Measurements from ENCODE around the gene MTF2. TPM values are rescaled to one million over a fixed set of nuclear protein-coding genes. Genes with fewer than 3 reads are reported as not detected.

MTF2 gene
- total RNA-seq, 4 donors from 2014 or later, result 7.8 to 20.7 (median 10.3) TPM

DNA sequence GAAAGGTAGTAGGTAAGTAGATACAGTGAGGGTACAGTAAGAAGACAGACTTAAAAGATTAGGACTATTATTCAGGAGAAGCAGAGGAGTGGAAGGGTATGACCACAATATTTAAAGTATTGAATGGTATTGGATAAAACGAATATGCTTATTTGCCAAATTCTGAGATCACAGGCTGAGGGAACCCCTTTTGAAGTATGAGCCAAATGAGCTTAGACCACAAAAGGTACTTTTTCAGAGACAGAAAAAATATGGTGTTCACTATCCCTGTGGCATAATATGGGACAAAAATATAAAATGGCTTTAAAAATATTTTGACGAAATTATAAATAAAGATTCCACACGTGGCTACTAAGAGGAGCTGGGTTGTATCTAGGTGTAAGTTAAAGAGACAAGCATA lies 880 bp upstream of the MTF2 start:
- 19 to 20% methylated on average over 1 to 3 of the region's 3 CpGs for WGBS, 2 donors (ENCODE audit: low coverage in 1 of 2)
- Histone ChIP-seq H3K27ac (peak overlapping the region in 3 of 4 donors; percentile 81 to 86 (median 85)), H3K4me1 (peaks cover 0 to 41% (median 7%) of the 10 kb centered on the region in 3 donors), H3K27me3 (no peaks in the 10 kb centered on the region), H3K9me3 (no peaks in the 10 kb centered on the region), H3K36me3 (no peaks in the 10 kb centered on the region), H3K4me3 (peak overlapping the region; percentile 75 to 91)
- no peak for ATAC-seq
- no peak for TF ChIP-seq POLR2AphosphoS5 (IDR thresholded peaks at IDR 0.05)
- TF ChIP-seq EP300 (IDR thresholded peaks at IDR 0.05), result no peak
- TF ChIP-seq POLR2A (IDR thresholded peaks at IDR 0.05), result no peak
- TF ChIP-seq, protein P1, sequence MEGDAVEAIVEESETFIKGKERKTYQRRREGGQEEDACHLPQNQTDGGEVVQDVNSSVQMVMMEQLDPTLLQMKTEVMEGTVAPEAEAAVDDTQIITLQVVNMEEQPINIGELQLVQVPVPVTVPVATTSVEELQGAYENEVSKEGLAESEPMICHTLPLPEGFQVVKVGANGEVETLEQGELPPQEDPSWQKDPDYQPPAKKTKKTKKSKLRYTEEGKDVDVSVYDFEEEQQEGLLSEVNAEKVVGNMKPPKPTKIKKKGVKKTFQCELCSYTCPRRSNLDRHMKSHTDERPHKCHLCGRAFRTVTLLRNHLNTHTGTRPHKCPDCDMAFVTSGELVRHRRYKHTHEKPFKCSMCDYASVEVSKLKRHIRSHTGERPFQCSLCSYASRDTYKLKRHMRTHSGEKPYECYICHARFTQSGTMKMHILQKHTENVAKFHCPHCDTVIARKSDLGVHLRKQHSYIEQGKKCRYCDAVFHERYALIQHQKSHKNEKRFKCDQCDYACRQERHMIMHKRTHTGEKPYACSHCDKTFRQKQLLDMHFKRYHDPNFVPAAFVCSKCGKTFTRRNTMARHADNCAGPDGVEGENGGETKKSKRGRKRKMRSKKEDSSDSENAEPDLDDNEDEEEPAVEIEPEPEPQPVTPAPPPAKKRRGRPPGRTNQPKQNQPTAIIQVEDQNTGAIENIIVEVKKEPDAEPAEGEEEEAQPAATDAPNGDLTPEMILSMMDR (IDR thresholded peaks at IDR 0.05), result no peak

DNA sequence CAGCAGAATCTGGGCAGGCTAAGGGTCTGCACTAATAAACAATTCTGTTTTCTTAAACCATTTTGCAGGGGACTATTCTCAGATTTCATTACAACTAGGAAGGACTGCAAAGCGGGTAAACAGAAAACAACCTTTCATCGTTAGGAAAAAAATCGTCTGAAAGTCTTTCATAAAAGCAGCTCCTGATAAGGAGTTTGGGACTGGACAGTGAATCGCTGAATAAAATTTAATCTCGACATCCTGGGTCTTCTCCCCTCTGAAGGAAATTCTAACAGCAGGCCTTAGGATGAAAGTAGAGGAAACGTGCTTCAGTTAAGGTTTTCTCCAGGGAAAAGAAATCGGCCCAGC lies 471 bp upstream of the MTF2 start:
- peak overlapping the region; percentile 75 to 91 for H3K4me3 ChIP-seq
- no peaks in the 10 kb centered on the region for H3K27me3 ChIP-seq
- peaks cover 0 to 41% (median 7%) of the 10 kb centered on the region in 3 donors for H3K4me1 ChIP-seq
- no peaks in the 10 kb centered on the region for H3K9me3 ChIP-seq
- 0 to 4% methylated on average over 5 to 6 of the region's 7 CpGs for WGBS, 2 donors (ENCODE audit: low coverage in 1 of 2)
- ATAC-seq, result no peak
- H3K36me3 ChIP-seq, result no peaks in the 10 kb centered on the region
- peak overlapping the region; percentile 37 to 86 (median 83) for H3K27ac ChIP-seq
- TF ChIP-seq EP300 (IDR thresholded peaks at IDR 0.05) (no peak), POLR2AphosphoS5 (IDR thresholded peaks at IDR 0.05) (no peak), POLR2A (IDR thresholded peaks at IDR 0.05) (no peak)
- TF ChIP-seq, protein P1 (IDR thresholded peaks at IDR 0.05), result no peak

DNA sequence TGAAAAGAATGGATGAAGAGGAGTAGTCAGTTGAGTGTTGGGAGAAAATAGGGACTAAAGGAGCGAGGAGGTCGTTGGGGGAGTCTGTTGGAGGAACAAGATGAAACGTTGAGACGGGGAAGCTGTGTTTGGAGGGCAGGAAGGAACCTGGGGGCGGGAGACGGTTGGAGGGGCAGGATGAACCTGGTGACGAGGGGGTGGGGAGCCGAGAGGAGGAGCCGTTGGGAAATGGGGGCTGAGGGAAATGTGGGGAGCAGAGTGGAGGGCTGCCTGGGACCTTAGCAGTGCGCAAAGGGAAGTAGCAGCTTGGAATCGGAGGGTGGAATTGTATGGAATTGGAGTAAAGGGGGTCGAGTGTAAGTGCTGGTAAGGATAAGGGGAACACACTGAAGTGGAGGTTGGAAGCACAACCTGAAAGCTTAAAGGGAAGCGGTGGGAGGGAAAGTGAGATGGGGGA lies 630 bp downstream of the MTF2 start:
- TF ChIP-seq, protein P1 (IDR thresholded peaks at IDR 0.05), result no peak
- TF ChIP-seq POLR2AphosphoS5 (IDR thresholded peaks at IDR 0.05) (no peak), POLR2A (IDR thresholded peaks at IDR 0.05) (no peak), EP300 (IDR thresholded peaks at IDR 0.05) (no peak)
- H3K27me3 ChIP-seq, result no peaks in the 10 kb centered on the region
- peak overlapping the region; percentile 41 to 86 (median 83) for H3K27ac ChIP-seq
- H3K36me3 ChIP-seq, result peaks cover 0 to 1% of the 10 kb centered on the region in 2 donors
- WGBS, 2 donors (ENCODE audit: low coverage in 1 of 2), result 0 to 1% methylated on average over 7 to 13 of the region's 13 CpGs
- H3K9me3 ChIP-seq, result no peaks in the 10 kb centered on the region
- H3K4me1 ChIP-seq, result peaks cover 0 to 41% (median 7%) of the 10 kb centered on the region in 3 donors
- ATAC-seq, result no peak
- peak overlapping the region; percentile 75 to 91 for H3K4me3 ChIP-seq

DNA sequence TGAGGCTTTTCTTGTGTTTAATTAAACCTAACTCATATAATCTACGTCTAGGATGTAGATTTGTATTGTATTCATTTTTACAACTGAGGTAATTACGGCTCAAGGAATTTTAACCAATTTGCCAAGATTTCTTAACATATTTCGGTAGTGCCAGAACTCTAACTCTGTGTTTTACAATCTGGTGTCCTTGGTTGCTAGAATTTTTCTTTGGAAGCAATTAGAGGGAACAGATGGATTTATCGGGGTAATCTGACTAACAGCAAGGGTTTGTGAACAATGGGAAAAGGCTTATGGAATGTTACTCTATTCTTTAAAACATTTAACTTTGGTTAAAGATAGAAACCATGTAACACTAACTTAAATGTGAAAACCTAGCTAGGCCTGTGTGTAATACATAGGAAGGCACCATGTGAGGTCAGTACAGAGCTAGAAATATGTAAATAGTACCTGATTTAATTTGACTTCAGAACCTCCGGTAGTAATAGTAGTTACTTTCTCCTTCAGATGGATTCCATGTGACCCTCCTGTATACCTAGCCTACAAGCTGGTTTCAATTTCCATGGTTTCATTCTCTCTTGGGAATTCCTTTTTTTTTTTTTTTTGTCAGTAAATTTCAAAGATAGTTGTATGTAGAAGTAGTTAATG lies 1.2 kb downstream of the MTF2 start:
- TF ChIP-seq, protein P1 (IDR thresholded peaks at IDR 0.05), result peak in 3 of 4 experiments; percentile 19 to 41 (median 31)
- TF ChIP-seq POLR2AphosphoS5 (IDR thresholded peaks at IDR 0.05) (no peak), POLR2A (IDR thresholded peaks at IDR 0.05) (no peak), EP300 (IDR thresholded peaks at IDR 0.05) (no peak)
- Histone ChIP-seq H3K4me3 (peak overlapping the region; percentile 75 to 91), H3K36me3 (peaks cover 0 to 6% of the 10 kb centered on the region in 2 donors), H3K9me3 (no peaks in the 10 kb centered on the region), H3K27me3 (no peaks in the 10 kb centered on the region), H3K27ac (peak overlapping the region; percentile 41 to 86 (median 83)), H3K4me1 (peaks cover 0 to 41% (median 7%) of the 10 kb centered on the region in 3 donors)
- 0 to 2% methylated on average over 5 of the region's 5 CpGs for WGBS, 2 donors (ENCODE audit: low coverage in 1 of 2)
- ATAC-seq, result no peak

DNA sequence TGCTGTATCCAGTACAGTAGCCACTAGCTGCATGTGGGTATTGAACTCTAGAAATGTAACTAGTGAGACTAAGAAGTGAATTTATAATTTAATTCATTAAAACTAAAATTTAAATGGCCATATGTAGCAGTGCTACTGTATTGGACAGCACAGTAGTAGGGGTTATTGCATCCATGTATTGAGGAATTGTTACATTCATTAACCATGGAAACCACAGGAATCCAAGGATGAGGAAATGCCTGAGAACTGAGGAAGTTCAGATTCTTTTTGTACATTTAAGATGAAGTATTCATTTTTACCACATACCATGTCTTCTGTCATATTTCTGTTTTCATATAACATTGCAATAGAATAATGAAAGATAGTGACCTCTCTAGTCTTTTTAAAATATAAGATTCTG lies 2.6 kb downstream of the MTF2 start:
- no peaks in the 10 kb centered on the region for H3K9me3 ChIP-seq
- TF ChIP-seq POLR2A (IDR thresholded peaks at IDR 0.05) (no peak), POLR2AphosphoS5 (IDR thresholded peaks at IDR 0.05) (no peak), EP300 (IDR thresholded peaks at IDR 0.05) (no peak)

More for the DNA sequence above, 2.6 kb downstream of the MTF2 start:
- ATAC-seq, result no peak
- H3K27ac ChIP-seq, result no peak overlapping the region
- peaks cover 0 to 16% of the 10 kb centered on the region in 2 donors for H3K36me3 ChIP-seq
- H3K4me1 ChIP-seq, result peaks cover 0 to 41% (median 7%) of the 10 kb centered on the region in 3 donors
- no peaks in the 10 kb centered on the region for H3K27me3 ChIP-seq
- no peak overlapping the region for H3K4me3 ChIP-seq

Measured in gastroesophageal sphincter (tissue), 4 donors.